Panc1 (cell line): ENCODE data around the gene RER1. TPM values are rescaled to one million over a fixed set of nuclear protein-coding genes. Genes with fewer than 3 reads are reported as not detected.

Experiments used
- ATAC-seq: fragments of 200-7000 bp; cut with Tn5 transposase; 2 replicates; pipeline ENCODE4 v1.9.1; 2020; ENCODE audit warnings: mild to moderate bottlenecking, moderate library complexity
- BruUV-seq: library from RNA; stranded (reverse); fragments of 400-500 nt; replicated peaks from 2 replicates; lab custom pipeline; 2021; lab: Mats Ljungman, UMichigan
- CTCF ChIA-PET: fragments of 300-600 bp; sonication (Branson Sonifier 250); formaldehyde crosslinking; loops from one replicate; lab custom pipeline; 2022; ENCODE audit warnings: antibody characterized with exemption; lab: Charles Lee
- POLR2A ChIA-PET: fragments of 300-600 bp; sonication (Branson Sonifier 250); formaldehyde crosslinking; loops from one replicate; lab custom pipeline; 2022; ENCODE audit warnings: antibody characterized with exemption; lab: Charles Lee
- DNase-seq: peaks from one replicate; pipeline ENCODE4 v3.0.0-alpha.2; 2010; ENCODE audit warnings: low read depth, low spot score
- H3K27ac ChIP-seq: 2 replicates; pipeline ENCODE4 v1.5.1; 2011; ENCODE audit warnings: mild to moderate bottlenecking, low read length, inconsistent platforms
- H3K27me3 ChIP-seq: fragments of 200-500 bp; sonication (Bioruptor generic); 2 replicates; pipeline ENCODE4 v1.6.0; 2014; ENCODE audit warnings: low read length, inconsistent platforms; ENCODE audit not compliant: control insufficient read depth, insufficient read depth
- H3K36me3 ChIP-seq: fragments of 200-500 bp; sonication (Bioruptor generic); 2 replicates; pipeline ENCODE4 v1.5.1; 2014; ENCODE audit warnings: inconsistent platforms, mild to moderate bottlenecking, low read length, moderate library complexity; ENCODE audit not compliant: control insufficient read depth, insufficient read depth
- H3K4me1 ChIP-seq: 2 replicates; pipeline ENCODE4 v1.5.1; 2011; ENCODE audit warnings: inconsistent platforms, mild to moderate bottlenecking, low read length, moderate library complexity; ENCODE audit not compliant: control insufficient read depth, insufficient read depth
- H3K4me3 ChIP-seq, 2 experiments: 2 replicates each; pipeline ENCODE4 v1.5.1; 2011 to 2012; ENCODE audit warnings: low read depth in 2 of 2, low read length in 2 of 2, mild to moderate bottlenecking in 2 of 2, inconsistent platforms in 1 of 2, moderate library complexity in 1 of 2
- H3K9me3 ChIP-seq: fragments of 200-500 bp; sonication (Bioruptor generic); 2 replicates; pipeline ENCODE4 v1.5.1; 2014; ENCODE audit warnings: low read depth, mild to moderate bottlenecking, inconsistent platforms, low read length, moderate library complexity; ENCODE audit not compliant: control insufficient read depth, insufficient read depth
- CTCF ChIP-seq: fragments of 450-650 bp; IDR thresholded peaks from 2 replicates; pipeline ENCODE4 v1.5.1; 2017; ENCODE audit warnings: mild to moderate bottlenecking
- POLR2AphosphoS5 ChIP-seq: IDR thresholded peaks from 2 replicates; pipeline ENCODE4 v1.6.1; 2012; ENCODE audit warnings: mild to moderate bottlenecking, low read depth, low read length, moderate library complexity
- REST ChIP-seq, 2 experiments: IDR thresholded peaks; 2 replicates each; pipeline ENCODE4 v1.6.1; 2011 to 2012; ENCODE audit warnings: low read depth in 2 of 2, control low read depth in 1 of 2, low read length in 1 of 2, mild to moderate bottlenecking in 1 of 2, moderate library complexity in 1 of 2; ENCODE audit not compliant: insufficient read depth in 1 of 2
- SIN3A ChIP-seq: IDR thresholded peaks from 2 replicates; pipeline ENCODE4 v1.6.1; 2012; ENCODE audit warnings: low read depth, mild to moderate bottlenecking, low read length, moderate library complexity, borderline replicate concordance; ENCODE audit not compliant: insufficient read depth
- TCF7L2 ChIP-seq: IDR thresholded peaks from 2 replicates; pipeline ENCODE4 v1.6.1; 2011; ENCODE audit warnings: mild to moderate bottlenecking, low read depth, low read length, inconsistent platforms
- in situ Hi-C: cut with HindIII; loops from 2 replicates; pipeline ENCODE4 v1.10.0; 2016; ENCODE audit warnings: low sequenced_read_pairs, low pct_unique_long_range_greater_than_20kb
- intact Hi-C: fragments of 100-400 bp; cut with micrococcal nuclease; formaldehyde crosslinking; loops from one replicate; pipeline ENCODE4 v1.10.0; 2022; ENCODE audit not compliant: unreplicated experiment
- total RNA-seq: library from RNA; stranded (reverse); gene quantifications from one replicate; pipeline ENCODE4 v1.2.1, GENCODE V29; 2021; ENCODE audit not compliant: unreplicated experiment

The RER1 gene
- total RNA-seq, 1 experiment from 2014 or later = 235 TPM

GRCh38 chr1:2388004-2388913, 3.4 kb upstream of the RER1 start:
- in situ Hi-C loops (no loop called here), intact Hi-C loops (no loop called here)
- Histone ChIP-seq H3K36me3 (no peaks in the 10 kb centered on the region; the same call in 1 of the 2 replicates), H3K4me3 (no peak overlapping the region), H3K27me3 (no peaks in the 10 kb centered on the region), H3K9me3 (no peaks in the 10 kb centered on the region), H3K4me1 (peaks cover 17% of the 10 kb centered on the region), H3K27ac (no peak overlapping the region)
- ChIA-PET POLR2A (no interaction called here), CTCF (no interaction called here)
- ATAC-seq (no peak), DNase-seq (no peak)
- no peak for TF ChIP-seq SIN3A
- no peak for TF ChIP-seq REST (IDR thresholded peaks at IDR 0.05; ENCODE audit: insufficient read depth in 1 of 2, low read depth in 2 of 2, low read length in 1 of 2)
- TF ChIP-seq POLR2AphosphoS5 = no peak
- no peak for TF ChIP-seq TCF7L2
- no peak for TF ChIP-seq CTCF
- no TSS peak for BruUV-seq

DNA sequence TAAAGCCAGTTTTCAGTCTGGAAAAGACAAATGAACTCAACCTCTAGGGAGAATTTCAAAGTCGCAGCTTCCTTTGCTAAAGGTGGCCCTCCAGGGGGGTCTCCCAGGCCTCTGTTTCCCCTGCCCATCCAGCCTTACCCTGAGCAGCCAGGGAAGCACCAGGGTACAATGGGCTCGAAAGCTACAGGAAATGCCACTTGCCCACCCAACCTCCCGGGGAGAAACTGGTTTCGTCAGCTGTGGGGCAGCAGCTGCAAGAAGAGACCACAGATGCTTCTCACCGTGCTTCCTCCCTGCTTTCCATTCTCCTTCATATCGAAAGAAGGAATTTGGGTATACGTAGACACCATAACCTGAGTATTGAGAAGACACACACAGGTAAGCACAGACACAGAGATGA, 2.0 kb upstream of the RER1 start:
- Histone ChIP-seq H3K36me3 (no peaks in the 10 kb centered on the region; the same call in 1 of the 2 replicates), H3K4me1 (peaks cover 26% of the 10 kb centered on the region), H3K27ac (no peak overlapping the region), H3K9me3 (no peaks in the 10 kb centered on the region), H3K27me3 (no peaks in the 10 kb centered on the region), H3K4me3 (no peak overlapping the region)
- no peak for DNase-seq
- ATAC-seq = no peak
- POLR2A ChIA-PET = no interaction called here
- intact Hi-C loops = no loop called here
- in situ Hi-C loops = loop anchor here (10.0 kb wide), 1 partner anchor 195 kb away; the partner anchor contains the start of gene FAAP20
- no peak for TF ChIP-seq POLR2AphosphoS5
- TF ChIP-seq TCF7L2 = no peak
- TF ChIP-seq SIN3A = no peak
- no peak for TF ChIP-seq REST (IDR thresholded peaks at IDR 0.05; ENCODE audit: insufficient read depth in 1 of 2, low read depth in 2 of 2, low read length in 1 of 2)
- no peak for TF ChIP-seq CTCF
- CTCF ChIA-PET = no interaction called here
- BruUV-seq = no TSS peak
